Right forelimb (tissue), 1 donor: ENCODE measurements around the gene ABHD2.
"Not testable (repeated sequence)": the region's sequence is repeated elsewhere in the genome, so short reads cannot be mapped to it uniquely, and the experiment has no call there.

Experiments
- DNase-seq: peaks from one replicate; pipeline ENCODE4 v3.0.0-alpha.2; 2018

Gene ABHD2, protein sequence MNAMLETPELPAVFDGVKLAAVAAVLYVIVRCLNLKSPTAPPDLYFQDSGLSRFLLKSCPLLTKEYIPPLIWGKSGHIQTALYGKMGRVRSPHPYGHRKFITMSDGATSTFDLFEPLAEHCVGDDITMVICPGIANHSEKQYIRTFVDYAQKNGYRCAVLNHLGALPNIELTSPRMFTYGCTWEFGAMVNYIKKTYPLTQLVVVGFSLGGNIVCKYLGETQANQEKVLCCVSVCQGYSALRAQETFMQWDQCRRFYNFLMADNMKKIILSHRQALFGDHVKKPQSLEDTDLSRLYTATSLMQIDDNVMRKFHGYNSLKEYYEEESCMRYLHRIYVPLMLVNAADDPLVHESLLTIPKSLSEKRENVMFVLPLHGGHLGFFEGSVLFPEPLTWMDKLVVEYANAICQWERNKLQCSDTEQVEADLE

DNA sequence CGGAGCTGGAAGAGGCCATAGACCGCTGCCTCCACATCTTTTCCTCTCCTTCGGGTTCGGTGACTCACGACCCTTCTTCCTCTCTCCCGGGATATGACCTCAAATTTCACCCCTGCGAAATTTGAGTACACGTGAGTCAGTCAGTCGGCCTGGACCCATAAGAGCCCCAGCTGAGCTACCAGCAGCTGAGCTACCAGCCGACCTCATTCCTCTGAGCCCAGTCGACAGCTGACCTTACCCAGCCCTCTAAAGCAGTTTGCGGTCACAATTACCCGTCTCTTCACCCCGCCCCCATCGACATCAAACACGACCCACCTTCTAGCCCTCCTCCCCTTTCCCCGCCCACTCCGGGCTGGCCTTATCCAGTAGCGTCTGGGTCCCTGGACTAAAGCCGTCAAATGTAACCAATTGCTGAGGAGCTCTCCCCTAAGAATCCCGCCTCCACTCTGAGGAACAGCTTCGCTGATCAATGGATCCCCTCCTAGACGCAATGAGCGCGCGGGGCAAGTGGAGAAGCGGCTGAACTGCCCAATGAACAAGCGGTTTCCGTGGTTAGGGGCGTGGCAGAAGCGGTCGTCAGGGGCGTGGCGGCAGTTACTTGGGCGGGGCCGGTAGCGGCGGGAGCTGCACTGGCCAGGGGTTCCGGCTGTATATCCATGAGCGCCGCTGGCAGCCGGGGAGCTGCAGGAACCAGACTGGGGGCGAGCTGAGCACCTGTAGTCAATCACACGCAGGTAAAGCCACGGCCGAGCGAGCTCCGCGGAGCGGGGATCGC is at the start of gene ABHD2:
TSS of gene ABHD2 (plus strand) at position 627 of the 775 bp plus-strand sequence. CDS start 27,872 bp downstream, outside the sequence.
- peak; percentile 98 for DNase-seq

DNA sequence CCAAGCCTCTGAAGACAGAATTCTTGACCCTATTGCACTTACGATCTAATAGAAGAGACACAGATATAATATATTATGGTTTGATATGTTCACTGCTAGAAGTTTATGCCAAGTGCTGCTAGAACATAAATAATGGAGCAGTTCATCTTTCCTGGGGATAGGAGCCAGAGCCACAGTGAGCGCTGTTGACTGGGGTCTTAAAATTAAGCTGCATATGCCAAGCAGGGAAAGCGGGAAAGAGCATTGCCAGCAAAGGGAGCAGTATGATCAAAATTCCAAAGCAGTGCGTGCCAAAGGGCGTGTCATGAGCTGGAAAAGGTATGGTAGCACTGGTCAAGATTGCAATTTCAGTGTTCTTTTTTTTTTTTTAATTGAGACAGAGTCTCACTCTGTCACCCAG is 49.1 kb upstream of the ABHD2 start:
- DNase-seq = no peak

DNA sequence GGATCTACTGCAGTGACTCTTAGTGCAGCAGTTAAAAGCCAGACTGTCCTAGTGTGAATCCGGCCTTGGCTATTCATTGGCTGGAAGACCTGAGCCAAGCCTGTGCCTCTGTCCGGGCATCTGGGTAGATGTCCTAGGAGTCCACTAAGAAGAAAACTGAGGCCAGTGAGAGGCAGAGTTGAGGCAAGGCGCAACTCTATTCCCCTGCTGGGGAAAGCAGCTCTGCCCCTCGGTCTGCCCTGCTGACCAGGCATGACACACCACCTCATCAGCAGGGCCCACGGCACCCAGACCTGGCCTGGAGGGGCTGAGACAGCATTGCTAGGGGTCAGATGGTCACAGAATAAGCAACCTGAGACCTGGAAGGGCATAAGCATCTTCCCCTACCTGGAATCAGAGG is 46.7 kb upstream of the ABHD2 start:
- no peak for DNase-seq

DNA sequence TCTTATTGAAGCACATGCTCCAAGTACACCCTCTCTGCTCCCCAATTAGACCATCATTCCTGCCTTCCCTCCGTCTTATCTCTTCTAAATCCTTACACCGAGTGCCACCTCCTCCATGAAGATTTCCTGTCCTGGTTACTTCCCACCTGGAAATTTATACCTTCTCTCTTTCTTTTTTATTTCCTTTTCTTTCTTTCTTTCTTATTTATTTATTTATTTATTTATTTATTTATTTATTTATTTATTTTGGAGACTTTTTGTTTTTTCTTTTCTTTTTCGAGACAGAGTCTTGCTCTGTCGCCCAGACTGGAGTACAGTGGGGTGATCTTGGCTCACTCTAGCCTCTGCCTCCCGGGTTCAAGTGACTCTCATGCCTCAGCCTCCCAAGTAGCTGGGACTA is 45.9 kb upstream of the ABHD2 start:
- no peak for DNase-seq

DNA sequence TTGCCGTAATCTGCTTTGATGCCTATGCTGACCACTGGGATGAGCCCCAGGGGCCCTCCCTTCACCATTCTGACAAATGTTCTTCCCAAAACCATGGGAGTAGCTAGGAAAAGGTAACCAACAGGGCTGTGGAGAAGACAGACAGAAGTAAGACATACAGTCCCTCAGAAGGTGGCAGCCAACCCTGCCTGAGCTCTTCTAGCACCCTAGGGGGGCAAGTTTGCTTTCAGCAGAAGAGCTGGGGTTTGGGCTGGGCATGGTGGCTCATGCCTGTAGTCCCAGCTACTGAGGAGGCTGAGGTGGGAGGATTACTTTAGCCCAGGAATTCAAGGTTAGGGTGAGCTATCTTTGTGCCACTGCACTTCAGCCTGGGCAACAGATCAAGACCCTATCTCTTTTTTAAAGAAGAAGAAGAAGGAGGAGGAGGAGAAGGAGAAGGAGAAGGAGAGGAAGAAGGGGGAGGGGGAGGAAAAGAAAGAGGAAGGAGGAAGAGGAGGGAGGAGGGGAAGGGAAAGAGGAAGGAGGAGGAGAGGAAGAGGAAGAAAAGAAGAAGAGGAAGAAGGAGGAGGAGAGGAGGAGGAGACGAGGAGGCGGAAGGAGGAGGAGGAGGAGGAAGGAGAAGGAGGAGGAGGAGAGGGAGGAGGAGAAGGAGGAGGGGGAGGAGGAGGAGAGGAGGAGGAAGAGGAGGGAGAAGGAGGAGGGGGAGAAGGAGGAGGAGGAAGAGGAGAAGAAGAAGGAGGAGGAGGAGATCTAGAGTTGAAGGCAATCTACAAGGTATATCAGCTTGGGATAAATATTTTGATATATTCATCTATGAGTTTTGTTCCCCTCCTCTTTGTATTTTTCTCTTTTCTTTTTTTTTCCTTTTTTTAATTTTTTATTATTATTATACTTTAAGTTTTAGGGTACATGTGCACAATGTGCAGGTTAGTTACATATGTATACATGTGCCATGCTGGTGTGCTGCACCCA is 44.9 kb upstream of the ABHD2 start:
- no peak for DNase-seq

DNA sequence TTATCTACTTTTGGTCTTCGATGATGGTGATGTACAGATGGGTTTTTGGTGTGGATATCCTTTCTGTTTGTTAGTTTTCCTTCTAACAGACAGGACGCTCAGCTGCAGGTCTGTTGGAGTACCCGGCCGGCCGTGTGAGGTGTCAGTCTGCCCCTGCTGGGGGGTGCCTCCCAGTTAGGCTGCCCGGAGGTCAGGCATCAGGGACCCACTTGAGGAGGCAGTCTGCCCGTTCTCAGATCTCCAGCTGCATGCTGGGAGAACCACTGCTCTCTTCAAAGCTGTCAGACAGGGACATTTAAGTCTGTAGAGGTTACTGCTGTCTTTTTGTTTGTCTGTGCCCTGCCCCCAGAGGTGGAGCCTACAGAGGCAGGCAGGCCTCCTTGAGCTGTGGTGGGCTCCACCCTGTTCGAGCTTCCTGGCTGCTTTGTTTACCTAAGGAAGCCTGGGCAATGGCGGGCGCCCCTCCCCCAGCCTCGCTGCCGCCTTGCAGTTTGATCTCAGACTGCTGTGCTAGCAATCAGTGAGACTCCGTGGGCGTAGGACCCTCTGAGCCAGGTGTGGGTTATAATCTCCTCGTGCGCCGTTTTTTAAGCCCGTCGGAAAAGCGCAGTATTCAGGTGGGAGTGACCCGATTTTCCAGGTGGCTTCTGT is 39.1 kb upstream of the ABHD2 start:
- not testable (repeated sequence) for DNase-seq

DNA sequence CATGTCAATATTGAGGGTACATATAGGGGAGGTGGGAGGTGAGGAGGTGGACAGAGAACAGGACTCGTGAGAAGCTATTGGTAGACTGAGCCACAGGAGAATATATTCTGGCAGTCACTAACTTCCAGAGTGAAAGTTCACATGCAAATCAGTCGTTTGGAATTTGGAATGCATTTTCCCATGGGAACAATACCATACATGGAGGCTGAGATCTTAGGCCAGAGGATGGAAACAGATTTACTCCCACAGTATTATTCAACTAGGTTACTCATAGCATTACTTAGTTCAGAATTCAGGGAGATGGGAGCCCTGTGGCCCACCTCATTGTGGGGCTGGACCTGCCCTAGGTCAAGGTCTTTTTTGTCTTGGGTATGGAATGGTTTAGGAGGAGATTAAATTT is 36.4 kb upstream of the ABHD2 start:
- no peak for DNase-seq

DNA sequence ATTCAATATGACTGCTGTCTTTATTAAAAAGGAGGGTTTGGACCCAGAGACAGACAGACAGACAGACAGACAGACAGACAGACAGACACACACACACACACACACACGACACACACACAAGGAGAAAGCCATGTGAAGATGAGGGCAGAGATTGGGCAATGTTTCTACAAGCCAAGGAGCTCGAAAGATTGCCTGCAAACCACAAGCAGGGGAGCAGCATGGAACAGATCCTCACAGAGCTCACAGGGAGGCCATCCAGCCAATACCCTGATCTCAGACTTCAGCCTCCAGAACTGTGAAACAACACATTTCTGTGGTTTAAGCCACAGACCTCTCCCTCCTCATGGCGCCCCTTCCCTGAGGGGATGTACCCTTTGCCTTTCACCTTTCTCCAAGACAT is 35.8 kb upstream of the ABHD2 start:
- DNase-seq = no peak

DNA sequence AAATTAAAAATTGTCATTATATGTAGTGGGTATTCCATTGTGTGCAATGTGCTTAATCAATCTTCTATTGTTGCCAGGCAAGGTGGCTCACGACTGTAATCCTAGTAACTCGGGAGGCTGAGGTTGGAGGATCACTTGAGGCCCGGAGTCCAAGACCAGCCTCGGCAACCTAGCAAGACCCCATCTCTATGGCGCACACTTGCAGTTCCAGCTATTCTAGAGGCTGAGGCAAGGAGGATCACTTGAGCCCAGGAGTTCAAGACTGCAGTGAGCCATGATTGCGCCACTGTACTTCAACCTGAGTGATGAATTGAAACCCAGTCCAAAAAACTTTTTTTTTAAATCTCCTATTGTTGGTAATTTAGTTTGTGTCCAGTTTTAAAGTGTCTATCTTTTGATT is 33.4 kb upstream of the ABHD2 start:
- DNase-seq = no peak

DNA sequence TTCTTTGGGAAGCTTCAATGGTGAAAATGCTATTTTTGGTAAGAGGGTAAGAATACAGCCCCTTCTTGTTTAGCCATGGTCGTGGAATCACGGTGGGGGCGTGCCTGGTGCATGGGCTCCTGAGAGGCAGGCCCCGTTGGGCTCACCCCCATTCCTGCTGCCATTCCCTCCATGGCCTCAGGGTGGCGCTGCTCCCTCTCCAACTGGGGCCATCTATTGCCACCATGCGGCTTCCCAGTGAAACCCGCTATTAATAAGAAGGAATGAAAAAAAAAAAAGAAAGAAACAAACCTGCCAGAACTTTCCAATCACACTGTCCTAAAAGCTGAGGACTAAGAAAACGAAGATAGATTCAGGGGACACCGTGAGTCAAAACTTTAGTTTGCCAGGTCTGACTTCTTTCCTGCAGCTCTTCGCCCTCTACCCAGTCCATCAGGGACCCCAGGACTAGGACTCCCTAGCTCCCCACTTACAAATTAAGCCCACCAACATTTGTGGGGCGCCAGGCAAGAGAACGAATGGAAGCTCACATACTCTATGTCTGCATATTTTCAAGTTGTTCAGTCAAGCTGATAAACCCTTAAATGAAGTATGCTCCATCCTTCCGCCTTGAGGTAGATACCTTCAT is 30.6 kb upstream of the ABHD2 start:
- peak; percentile 85 for DNase-seq

DNA sequence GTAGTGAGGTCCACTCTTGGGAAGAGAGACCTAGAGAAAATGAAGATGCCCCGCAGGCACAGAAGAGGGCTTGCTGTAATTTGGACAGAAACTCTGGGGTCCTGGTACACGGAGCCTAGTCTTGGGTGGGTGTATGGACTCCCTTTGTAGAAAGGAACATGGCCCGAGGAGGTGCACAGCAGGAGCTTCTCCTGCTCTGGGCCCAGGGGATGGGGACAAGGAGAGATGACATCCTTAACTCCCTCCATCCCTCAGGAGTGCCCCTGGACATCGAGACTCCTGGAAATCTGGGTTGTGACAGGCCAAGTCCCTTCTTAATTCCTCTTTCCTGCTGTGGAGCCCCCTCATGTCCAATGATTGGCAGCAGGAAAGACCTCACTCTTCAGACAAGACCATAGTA is 29.9 kb upstream of the ABHD2 start:
- no peak for DNase-seq

DNA sequence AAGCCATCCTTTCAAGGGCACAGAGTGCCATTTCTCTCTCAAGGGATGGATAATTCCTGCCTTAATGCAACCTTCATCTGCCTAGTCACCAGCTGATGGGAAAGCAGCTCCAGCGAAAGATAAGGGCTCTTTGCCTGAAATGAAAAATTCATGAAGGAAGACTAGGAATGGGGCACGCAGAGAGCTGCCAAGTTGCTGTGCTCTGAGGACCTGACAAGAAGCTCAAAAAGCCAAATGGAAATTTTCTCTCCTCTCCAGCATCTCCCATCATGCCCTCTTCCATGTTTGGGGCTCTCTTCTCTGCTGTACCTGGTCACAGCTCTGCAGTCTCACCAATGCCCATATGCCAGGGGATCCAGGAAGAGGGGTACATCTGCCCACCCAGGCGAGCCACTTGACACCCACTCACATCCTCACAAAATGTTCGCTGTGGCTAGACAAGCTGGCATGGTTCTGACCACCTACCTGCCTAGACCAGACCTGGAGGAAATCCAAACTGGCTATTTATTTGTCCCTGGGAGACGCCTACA is 29.3 kb upstream of the ABHD2 start:
- DNase-seq = no peak

DNA sequence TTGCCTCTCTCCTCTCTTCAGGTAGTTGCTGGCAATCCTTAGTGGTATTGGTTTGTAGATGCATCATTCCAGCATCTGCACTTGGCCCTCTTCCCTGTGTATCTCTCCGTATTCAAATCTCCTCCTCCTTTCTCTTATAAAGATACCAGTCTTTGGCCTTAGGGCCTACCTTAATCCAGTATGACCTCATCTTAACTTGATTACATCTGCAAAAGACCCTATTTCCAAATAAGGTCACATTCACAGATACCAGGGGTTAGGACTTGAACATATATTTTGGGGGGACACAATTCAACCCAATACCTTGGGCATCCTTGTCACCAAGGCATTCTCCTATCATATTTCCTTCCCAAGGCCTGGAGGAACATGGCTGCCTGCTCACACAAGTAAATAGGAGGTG is 22.0 kb upstream of the ABHD2 start:
- DNase-seq = no peak

DNA sequence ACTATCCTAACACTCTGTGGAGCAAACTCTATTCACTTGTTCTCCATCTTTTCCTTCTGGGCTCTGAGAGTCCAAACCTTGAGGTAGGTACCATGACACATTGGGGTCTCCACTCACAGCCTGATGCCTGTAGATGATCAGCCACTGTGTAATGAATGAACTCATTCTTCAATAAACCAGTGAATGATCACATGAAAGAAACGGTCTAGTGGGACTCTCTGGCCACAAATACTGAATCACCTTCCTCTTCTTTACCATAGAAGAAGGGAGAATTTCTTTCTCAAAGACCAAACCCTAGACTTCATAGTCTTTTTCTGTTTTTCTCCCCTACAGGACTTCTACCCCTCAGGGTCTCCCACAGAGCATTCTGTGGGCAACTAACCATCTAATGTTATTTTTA is 20.5 kb upstream of the ABHD2 start:
- no peak for DNase-seq

DNA sequence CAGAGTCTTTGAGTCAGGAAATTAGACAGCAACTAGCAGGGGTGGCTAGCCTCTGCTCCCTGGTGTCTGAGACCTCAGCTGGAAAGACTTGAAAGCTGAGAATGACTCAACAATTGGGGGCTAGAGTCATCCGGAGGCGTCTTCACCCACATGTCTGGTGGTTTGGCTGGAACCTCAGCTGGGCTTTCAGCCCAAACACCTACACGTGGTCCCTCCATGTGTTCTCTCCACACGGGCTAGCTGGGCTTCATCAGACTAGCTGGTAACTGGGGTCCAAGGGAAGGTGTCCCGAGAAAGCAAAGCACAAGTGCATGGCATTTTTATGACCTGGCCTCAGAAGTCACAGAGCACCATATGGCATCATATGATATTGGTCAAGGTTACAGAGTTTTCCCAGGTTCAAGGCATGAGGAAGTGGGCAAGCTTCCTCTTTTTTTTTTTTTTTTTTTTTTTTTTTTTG is 19.9 kb upstream of the ABHD2 start:
- no peak for DNase-seq

DNA sequence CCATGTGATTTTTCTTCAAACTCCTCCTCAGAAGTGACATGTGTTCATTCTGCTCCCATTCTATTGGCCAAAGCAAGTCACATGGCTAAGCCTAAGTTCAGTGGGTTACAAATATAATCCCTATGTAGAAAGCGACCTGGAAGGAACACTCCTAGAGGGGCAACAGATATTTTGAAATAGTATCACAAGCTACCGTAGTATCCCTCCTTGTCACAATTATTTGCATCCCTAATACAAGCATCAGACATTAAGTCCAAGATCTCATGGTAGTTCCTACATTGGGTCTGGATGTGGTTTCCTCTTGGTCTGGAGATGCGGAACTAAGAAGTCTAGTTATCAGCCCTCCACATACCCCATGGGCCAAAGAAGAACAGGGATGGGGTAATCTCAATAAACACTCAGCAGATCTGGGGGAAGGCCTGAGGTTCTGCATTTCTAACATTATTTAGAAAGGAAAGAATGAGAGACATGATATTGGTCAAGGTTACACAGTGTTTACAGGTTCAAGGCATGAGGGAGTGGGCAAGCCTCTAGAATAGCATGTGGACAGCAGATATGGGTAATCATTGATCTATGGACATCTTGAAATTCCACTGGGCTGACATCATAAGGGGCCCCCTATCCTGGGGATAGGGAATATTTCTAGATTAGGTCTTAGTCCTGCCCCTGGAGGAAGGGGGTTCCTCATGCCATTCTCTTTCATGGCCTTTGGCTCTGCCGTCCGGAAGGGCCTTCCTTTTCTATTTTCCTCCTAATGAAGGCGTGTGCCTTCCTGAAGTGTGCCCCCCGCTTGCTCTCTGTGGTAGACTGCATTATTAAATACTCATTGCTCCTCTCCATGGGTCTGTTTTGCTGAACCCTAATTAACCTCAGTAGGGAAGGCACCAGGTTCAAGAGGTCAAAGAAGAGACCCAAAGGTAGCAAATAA is 17.8 kb upstream of the ABHD2 start:
- DNase-seq = no peak

DNA sequence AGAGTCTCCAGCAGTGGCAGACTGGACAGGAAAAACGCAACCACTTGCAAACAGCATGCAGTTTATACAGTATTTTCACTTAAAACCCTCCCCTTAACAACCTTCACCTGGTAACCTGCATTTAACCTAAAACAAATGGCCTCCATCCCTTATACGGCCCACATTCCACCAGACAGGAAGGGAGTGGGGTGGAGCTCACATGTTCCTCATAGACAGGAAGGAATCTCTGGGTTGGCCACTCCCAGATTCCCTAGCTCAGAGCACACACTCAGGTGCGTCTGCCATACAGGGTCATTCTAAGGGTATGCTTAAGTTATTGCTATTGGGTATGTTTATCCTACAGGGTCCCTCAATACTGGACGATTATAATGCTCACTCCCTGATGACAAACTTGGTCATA is 16.8 kb upstream of the ABHD2 start:
- DNase-seq = no peak

DNA sequence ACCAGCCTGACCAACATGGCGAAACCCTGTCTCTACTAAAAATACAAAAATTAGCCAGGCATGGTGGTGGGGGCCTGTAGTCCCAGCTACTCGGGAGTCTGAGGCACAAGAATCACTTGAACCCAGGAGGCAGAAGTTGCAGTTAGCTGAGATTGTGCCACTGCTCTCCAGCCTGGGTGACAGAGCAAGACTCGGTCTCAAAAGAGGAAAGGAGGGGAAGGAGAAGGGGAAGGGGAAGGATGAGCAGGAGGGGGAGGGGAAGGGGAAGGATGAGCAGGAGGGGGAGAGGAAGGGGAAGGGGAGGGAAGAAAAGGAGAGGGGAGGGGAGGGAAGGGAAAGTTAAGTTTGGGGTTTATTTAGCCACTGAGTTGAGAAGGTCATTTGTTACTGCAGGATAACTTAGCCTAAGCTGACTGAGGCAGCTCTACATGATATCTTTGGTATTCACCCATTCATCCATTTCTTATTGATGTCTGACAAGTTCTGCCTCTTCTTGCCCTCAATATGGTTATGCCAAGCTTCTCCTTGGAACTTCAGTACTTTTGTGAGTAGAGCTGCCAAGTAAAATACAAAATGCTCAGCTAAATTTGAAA is 15.9 kb upstream of the ABHD2 start:
- no peak for DNase-seq

DNA sequence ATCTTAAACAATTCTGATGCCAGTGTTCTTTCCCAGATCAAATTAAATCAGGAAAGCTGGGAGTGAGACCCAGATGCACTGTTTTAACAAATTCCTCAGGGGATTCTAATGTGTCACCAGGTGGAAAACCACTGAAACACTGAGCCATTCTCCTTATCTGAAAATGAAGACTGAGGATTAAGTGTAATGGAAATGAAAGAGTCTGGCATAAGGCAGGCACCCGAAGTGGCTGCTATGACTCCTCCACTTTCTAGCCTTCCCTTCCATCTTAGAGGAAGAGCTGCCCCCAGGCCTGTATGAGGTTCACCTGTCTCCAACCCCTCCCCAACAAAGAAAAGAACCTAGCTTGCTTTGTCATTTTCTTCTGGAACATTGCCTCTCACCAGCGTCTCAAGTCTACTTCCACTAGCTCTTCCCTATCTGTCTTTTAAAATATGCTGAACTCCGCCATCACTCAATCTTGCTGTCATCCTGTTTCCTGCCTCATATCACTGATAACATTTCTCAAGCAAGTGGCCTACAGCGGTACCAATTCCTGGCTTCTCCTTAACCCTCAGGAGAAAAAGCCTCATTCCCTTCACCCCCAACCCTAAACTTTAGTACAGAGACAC is 13.7 kb upstream of the ABHD2 start:
- no peak for DNase-seq
